ENCODE measurements around the gene LBP. TPM values are rescaled to one million over a fixed set of nuclear protein-coding genes. Genes with fewer than 3 reads are reported as not detected.

The LBP gene
- total RNA-seq, 2 donors from 2014 or later = 0.18 TPM; not detected in 1

GRCh38 chr20:38345643-38346042, 639 bp upstream of the LBP start:
- H3K27ac ChIP-seq (ENCODE audit: low read depth, low read length) = no peak overlapping the region
- Mint-ChIP-seq H3K27me3 (ENCODE audit: insufficient read depth) (no peaks in the 10 kb centered on the region), H3K27ac (no peak overlapping the region), H3K4me3 (no peak overlapping the region), H3K4me1 (peaks cover 20% of the 10 kb centered on the region), H3K9me3 (no peaks in the 10 kb centered on the region), H3K36me3 (ENCODE audit: low read depth) (no peaks in the 10 kb centered on the region)
- WGBS, 2 experiments (ENCODE audit: insufficient coverage in 1 of 2, insufficient read length in 1 of 2) = 42 to 44% methylated on average over 2 of the region's 2 CpGs
- no peak overlapping the region for H3K4me3 ChIP-seq (ENCODE audit: low read length)
- H3K9me3 ChIP-seq (ENCODE audit: control insufficient read depth, low read length) = no peaks in the 10 kb centered on the region
- H3K9ac ChIP-seq (ENCODE audit: extremely low read depth, low read length, poor library complexity, severe bottlenecking) = no peak overlapping the region
- H3K4me1 ChIP-seq (ENCODE audit: control insufficient read depth, insufficient read depth, low read length) = peaks cover 7% of the 10 kb centered on the region
- H3K36me3 ChIP-seq (ENCODE audit: control insufficient read depth, insufficient read depth, low read length) = no peaks in the 10 kb centered on the region
- TF ChIP-seq CTCF (conservative IDR thresholded peaks at IDR 0.05) = no peak
- DNase-seq = no peak
- no peaks in the 10 kb centered on the region for H3K27me3 ChIP-seq (ENCODE audit: control insufficient read depth, insufficient read depth, low read length, poor library complexity, severe bottlenecking)

DNA sequence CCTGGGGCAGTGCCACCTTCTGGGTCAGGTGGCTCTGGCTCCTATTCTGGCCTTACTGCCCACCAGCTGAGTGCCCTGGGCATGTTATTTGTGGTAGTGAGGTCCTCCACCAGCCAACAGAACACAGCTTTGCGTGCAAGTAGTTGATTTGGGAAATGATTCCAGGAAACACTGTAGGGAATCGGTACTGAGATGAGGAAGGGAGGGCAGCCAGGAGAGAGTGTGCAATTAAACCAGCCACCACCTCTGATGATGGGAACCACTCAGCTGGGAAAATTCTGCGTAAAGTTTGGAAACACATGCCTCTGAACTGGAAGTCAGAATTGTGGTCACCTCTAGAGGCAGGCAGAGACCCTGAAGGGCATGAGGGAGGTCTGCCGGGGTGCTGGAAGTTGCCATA, 459 bp downstream of the LBP start:
- Mint-ChIP-seq H3K27ac (no peak overlapping the region), H3K4me1 (peaks cover 17% of the 10 kb centered on the region), H3K4me3 (no peak overlapping the region), H3K9me3 (no peaks in the 10 kb centered on the region), H3K36me3 (ENCODE audit: low read depth) (no peaks in the 10 kb centered on the region), H3K27me3 (ENCODE audit: insufficient read depth) (no peaks in the 10 kb centered on the region)
- Histone ChIP-seq H3K4me3 (ENCODE audit: low read length) (no peak overlapping the region), H3K9me3 (ENCODE audit: control insufficient read depth, low read length) (no peaks in the 10 kb centered on the region), H3K9ac (ENCODE audit: extremely low read depth, low read length, poor library complexity, severe bottlenecking) (no peak overlapping the region), H3K27me3 (ENCODE audit: control insufficient read depth, insufficient read depth, low read length, poor library complexity, severe bottlenecking) (no peaks in the 10 kb centered on the region), H3K36me3 (ENCODE audit: control insufficient read depth, insufficient read depth, low read length) (no peaks in the 10 kb centered on the region), H3K27ac (ENCODE audit: low read depth, low read length) (no peak overlapping the region), H3K4me1 (ENCODE audit: control insufficient read depth, insufficient read depth, low read length) (peaks cover 6% of the 10 kb centered on the region)
- DNase-seq = no peak
- TF ChIP-seq CTCF (conservative IDR thresholded peaks at IDR 0.05) = no peak
- 94 to 100% methylated on average over 4 of the region's 4 CpGs for WGBS, 2 experiments (ENCODE audit: insufficient coverage in 1 of 2, insufficient read length in 1 of 2)

- Histone ChIP-seq H3K9me3 (ENCODE audit: control insufficient read depth, low read length) (no peaks in the 10 kb centered on the region), H3K27ac (ENCODE audit: low read depth, low read length) (no peak overlapping the region), H3K4me1 (ENCODE audit: control insufficient read depth, insufficient read depth, low read length) (no peaks in the 10 kb centered on the region), H3K4me3 (ENCODE audit: low read length) (no peak overlapping the region), H3K27me3 (ENCODE audit: control insufficient read depth, insufficient read depth, low read length, poor library complexity, severe bottlenecking) (no peaks in the 10 kb centered on the region), H3K36me3 (ENCODE audit: control insufficient read depth, insufficient read depth, low read length) (no peaks in the 10 kb centered on the region), H3K9ac (ENCODE audit: extremely low read depth, low read length, poor library complexity, severe bottlenecking) (no peak overlapping the region)
- Mint-ChIP-seq H3K36me3 (ENCODE audit: low read depth) (no peaks in the 10 kb centered on the region), H3K4me1 (peaks cover 10% of the 10 kb centered on the region), H3K27ac (no peak overlapping the region), H3K27me3 (ENCODE audit: insufficient read depth) (no peaks in the 10 kb centered on the region), H3K9me3 (no peaks in the 10 kb centered on the region), H3K4me3 (no peak overlapping the region)
- no peak for DNase-seq
- 95 to 97% methylated on average over 5 of the region's 5 CpGs for WGBS, 2 experiments (ENCODE audit: insufficient coverage in 1 of 2, insufficient read length in 1 of 2)
- TF ChIP-seq CTCF (conservative IDR thresholded peaks at IDR 0.05) = no peak
These were observed 3.6 kb downstream of the LBP start for GRCh38 chr20:38349856-38350255.

Measured in endodermal cell (in vitro differentiated cells).